DOHH2 (cell line): Measurements from ENCODE around the gene RIMBP2.

Experiments
- EZH2phosphoT487 ChIP-seq: fragments of 200-600 bp; sonication (generic); IDR thresholded peaks from 2 replicates; pipeline ENCODE4 v1.6.1; 2017; ENCODE audit warnings: borderline replicate concordance, mild to moderate bottlenecking, antibody characterized with exemption, low read length, moderate library complexity, mixed read lengths
- TF ChIP-seq, protein P1 (sequence below): fragments of 200-600 bp; sonication (generic); IDR thresholded peaks from one replicate; pipeline ENCODE4 v1.5.1; 2014; ENCODE audit warnings: antibody characterized with exemption, mild to moderate bottlenecking, low read depth, low read length; ENCODE audit not compliant: poor library complexity, severe bottlenecking

DNA sequence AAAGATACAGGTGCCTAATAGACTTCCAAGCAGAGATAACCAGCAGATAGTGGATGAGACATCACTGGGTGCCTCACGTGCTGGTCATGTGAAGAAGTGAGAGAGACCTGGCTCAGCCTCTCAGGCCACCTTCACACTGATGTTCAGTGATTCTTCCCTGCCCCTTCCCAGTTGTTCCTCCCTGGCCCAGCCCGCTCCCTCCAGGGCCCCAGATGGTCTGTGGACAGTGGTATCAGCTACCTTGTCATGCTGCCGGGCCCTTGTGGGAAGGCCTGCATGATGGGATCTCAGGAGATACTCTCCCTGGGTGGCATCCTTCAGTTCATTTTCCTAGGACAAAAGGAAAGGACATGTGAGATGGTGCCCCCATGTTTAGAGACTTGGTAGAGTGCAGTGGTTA is 198.5 kb downstream of the RIMBP2 start:
- TF ChIP-seq, protein P1, sequence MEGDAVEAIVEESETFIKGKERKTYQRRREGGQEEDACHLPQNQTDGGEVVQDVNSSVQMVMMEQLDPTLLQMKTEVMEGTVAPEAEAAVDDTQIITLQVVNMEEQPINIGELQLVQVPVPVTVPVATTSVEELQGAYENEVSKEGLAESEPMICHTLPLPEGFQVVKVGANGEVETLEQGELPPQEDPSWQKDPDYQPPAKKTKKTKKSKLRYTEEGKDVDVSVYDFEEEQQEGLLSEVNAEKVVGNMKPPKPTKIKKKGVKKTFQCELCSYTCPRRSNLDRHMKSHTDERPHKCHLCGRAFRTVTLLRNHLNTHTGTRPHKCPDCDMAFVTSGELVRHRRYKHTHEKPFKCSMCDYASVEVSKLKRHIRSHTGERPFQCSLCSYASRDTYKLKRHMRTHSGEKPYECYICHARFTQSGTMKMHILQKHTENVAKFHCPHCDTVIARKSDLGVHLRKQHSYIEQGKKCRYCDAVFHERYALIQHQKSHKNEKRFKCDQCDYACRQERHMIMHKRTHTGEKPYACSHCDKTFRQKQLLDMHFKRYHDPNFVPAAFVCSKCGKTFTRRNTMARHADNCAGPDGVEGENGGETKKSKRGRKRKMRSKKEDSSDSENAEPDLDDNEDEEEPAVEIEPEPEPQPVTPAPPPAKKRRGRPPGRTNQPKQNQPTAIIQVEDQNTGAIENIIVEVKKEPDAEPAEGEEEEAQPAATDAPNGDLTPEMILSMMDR = no peak
- TF ChIP-seq EZH2phosphoT487 = no peak
